ENCODE data around the gene EID2B. TPM values are rescaled to one million over a fixed set of nuclear protein-coding genes. Genes with fewer than 3 reads are reported as not detected.

The EID2B gene
- total RNA-seq, 1 experiment from 2014 or later: 2.2 TPM

- Histone ChIP-seq H3K4ac (ENCODE audit: low read depth, low read length) (no peak overlapping the region), H3K9ac (ENCODE audit: extremely low read depth, insufficient read length, low read length) (no peak overlapping the region), H3K18ac (ENCODE audit: insufficient read length, low read depth, low read length) (no peak overlapping the region), H3T11ph (ENCODE audit: low read length) (no peak overlapping the region), H3K23me2 (ENCODE audit: insufficient read length, low read depth, low read length, poor library complexity, severe bottlenecking) (peaks cover 17% of the 10 kb centered on the region), H2BK15ac (ENCODE audit: low read depth, low read length) (no peak overlapping the region), H3K27ac (ENCODE audit: insufficient read length, low read depth, low read length) (no peak overlapping the region), H3K79me2 (ENCODE audit: insufficient read depth, low read length) (no peaks in the 10 kb centered on the region), H3K27me3 (ENCODE audit: insufficient read depth, low read length) (peaks cover 20% of the 10 kb centered on the region; the same call in 1 of the 2 replicates), H2BK12ac (ENCODE audit: insufficient read length, low read depth, low read length) (no peak overlapping the region), H4K91ac (ENCODE audit: insufficient read length, low read depth, low read length) (no peak overlapping the region), H2AK5ac (ENCODE audit: insufficient read length, low read length) (no peak overlapping the region), H2BK5ac (ENCODE audit: insufficient read length, low read length) (no peak overlapping the region), H4K20me1 (ENCODE audit: control insufficient read depth, insufficient read depth, insufficient read length) (no peaks in the 10 kb centered on the region), H2BK20ac (ENCODE audit: low read depth, low read length, poor library complexity, severe bottlenecking) (no peak overlapping the region), H3K79me1 (ENCODE audit: insufficient read depth, low read depth, low read length, poor library complexity, severe bottlenecking) (no peaks in the 10 kb centered on the region), H3K23ac (ENCODE audit: insufficient read length, low read depth, low read length) (no peak overlapping the region), H3K9me3 (ENCODE audit: control insufficient read depth, low read depth, low read length) (no peaks in the 10 kb centered on the region), H2BK120ac (ENCODE audit: low read depth, low read length, poor library complexity, severe bottlenecking) (no peak overlapping the region), H3K4me2 (ENCODE audit: insufficient read depth, insufficient read length, low read length) (no peak overlapping the region), H3K56ac (ENCODE audit: insufficient read length, low read depth, low read length) (no peak overlapping the region), H3K14ac (ENCODE audit: insufficient read depth, low read length) (no peak overlapping the region), H4K8ac (replicated peaks; ENCODE audit: insufficient read length, low read depth, low read length) (no peak overlapping the region), H2AFZ (ENCODE audit: low read length) (no peak overlapping the region), H4K5ac (ENCODE audit: insufficient read length, low read depth, low read length) (no peak overlapping the region), H3K4me1 (ENCODE audit: insufficient read depth, low read length) (no peaks in the 10 kb centered on the region)
- peak; percentile 81 for DNase-seq
- H3K36me3 Mint-ChIP-seq (ENCODE audit: insufficient read depth in 1 of 3, low read depth in 3 of 3): peaks cover 0 to 16% (median 3%) of the 10 kb centered on the region in 3 experiments; a peak in 3 of 7 replicates
- H3K27me3 Mint-ChIP-seq (ENCODE audit: low read depth): peaks cover 96% of the 10 kb centered on the region
- H3K4me1 Mint-ChIP-seq: peaks cover 14 to 18% of the 10 kb centered on the region in 2 experiments
- peak; percentile 95 for TF ChIP-seq CTCF (conservative IDR thresholded peaks at IDR 0.05)
- peak overlapping the region in 1 of 2 experiments; percentile 55; a peak in 2 of 5 replicates for H3K4me3 Mint-ChIP-seq
- H3K9me3 Mint-ChIP-seq: peaks cover 11 to 20% of the 10 kb centered on the region in 2 experiments
- WGBS (ENCODE audit: extremely low coverage, insufficient read length, low lambda C conversion rate): no CpG with 5 or more reads among the region's 69 CpGs
- no peak overlapping the region for H3K27ac Mint-ChIP-seq
Observed at GRCh38 chr19:39502640-39503417, 29.8 kb downstream of the EID2B start.
